HG03039 (cell line): Measurements from ENCODE around the gene TLR9.

Experiments used
- ATAC-seq: cut with Tn5 transposase; IDR thresholded peaks from one replicate; pipeline ENCODE4 v1.9.1; 2021; ENCODE audit warnings: mild to moderate bottlenecking, moderate library complexity; ENCODE audit not compliant: unreplicated experiment

Gene TLR9

DNA sequence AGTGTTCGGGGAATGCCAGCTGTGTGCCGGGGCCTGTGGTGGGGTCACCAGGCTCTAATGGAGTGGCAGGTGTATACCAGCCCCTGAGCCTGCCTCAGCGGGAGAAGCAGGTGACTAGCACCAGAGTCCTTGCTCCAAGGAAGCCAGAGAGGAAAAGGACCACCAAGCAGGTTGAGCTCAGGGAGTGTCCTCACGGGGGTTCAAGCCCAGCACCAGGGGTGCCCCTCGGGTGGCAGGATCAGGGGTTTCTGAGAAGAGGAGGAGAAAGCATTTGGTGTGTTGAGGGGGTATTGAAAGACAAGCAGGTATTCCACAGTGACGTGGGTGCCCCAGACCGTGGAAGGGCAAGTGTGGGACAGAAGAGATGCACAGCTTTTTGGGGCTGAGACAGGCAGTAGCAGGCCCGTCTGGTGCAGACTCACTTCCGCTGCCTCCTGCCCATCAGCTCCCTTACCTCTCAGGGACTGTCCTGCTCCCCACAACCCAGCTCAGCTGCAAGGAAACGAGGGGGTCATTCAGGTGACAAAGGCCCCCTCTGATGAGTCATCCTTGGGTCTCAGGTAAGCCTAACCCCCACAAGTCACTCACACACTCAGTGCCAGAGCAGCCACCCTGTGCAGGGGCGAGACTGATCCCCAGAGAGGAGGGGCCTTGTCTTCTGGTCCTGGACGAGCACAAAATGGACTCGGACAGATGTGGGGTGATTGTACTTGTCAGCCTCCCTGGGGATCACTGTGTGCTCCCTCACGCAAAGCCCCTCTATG lies 49.8 kb downstream of the TLR9 start:
- no peak for ATAC-seq

DNA sequence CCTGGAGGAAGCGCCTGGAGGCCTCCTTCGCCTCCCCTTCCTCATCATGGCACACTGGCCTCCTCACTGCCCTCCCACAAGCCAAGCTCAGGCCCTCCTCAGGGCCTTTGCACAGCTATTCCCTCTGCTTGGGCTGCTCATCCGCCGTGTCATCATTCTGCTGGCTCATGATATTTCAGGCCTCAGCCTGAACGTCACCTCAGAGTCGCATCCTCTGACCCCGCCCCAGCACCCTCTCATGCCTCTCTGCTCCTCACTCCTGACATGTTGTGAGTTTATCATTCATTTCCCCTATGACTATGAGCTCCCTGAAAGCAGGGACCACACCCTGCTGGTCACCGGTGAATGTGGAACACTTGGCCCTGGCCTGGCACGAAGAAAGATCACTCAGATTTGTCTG lies 50.5 kb downstream of the TLR9 start:
- ATAC-seq, result no peak

DNA sequence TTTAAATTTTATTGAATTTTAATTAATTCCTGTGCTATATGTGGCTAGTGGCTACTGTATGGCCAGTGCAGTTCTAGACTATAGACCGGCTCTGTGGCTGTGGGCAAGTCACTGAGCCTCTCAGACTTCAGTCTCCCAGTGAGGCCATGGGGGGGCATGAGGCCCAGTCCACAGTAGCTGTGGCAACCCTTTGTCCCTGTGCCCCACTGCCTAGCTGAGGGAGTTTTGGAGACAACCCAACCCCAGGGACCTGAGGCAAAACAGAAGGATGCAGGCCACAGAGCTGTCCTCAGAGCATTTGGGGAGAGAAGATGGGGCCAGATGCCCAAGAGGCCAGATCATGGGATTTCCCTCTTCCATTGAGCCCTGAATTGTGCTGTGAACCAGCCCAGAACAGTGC lies 52.3 kb downstream of the TLR9 start:
- no peak for ATAC-seq

DNA sequence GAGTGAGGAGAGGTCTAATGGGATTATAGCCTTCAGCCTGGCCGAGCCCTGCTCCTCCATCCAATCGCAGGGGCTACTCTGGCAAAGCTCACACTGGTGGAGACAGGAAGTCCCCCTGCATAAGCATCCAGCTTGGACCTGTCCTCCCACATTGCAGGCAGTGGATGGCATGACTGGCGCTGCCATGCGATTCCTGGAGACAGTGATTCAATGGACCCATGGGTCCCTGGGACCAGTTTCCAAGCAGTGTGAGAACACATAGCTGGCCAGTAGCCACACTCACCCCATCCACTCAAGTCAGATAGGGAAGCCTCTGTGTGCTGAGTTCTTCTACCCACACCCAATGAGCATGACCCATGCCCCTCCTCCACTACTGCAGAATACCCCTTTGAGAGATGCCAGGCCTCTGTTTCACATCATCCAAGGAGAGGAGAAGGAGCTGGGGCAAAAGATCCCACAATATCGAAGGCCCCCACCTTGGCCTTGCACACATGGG lies 53.1 kb downstream of the TLR9 start:
- ATAC-seq, result no peak

DNA sequence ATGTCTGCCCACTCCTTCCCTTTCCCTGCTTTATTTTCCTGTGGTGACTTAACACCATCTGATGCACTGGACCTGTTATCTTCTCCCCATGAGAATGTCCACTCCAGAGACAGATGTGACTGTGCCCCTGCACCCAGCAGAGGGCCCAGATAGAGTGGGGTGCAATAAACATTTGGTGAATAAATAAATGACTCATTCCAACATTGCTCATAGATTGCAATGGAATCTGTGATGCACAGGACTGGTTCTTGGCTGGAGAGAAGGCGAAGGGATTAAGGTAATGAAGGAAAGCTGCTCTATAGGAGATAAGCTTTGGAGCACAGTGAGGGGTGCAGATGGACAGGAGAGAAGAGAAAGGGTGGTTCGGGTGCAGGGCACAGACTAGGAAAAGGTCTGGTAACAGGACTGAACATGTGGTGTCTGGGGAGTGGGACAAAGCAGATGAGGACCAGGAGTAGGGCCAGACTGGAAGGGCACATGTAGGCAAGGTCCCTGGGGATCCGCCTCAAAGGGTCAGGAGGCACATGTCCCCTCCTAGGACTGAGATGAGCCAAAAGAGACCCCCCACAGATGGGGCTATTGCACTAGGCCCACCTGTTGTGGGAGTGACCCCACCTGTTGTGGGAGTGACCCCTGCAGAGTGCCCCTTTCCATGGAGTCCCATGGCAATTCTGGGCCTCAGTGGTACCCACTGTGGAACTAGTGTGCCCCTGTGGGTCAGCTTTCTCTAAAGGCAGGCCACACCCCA lies 53.8 kb downstream of the TLR9 start:
- no peak for ATAC-seq
